ENCODE data around the gene SEC61A2. TPM values are rescaled to one million over a fixed set of nuclear protein-coding genes. Genes with fewer than 3 reads are reported as not detected.

Gene SEC61A2
- total RNA-seq, 4 donors from 2014 or later = 3.8 to 23.0 (median 16.2) TPM

DNA sequence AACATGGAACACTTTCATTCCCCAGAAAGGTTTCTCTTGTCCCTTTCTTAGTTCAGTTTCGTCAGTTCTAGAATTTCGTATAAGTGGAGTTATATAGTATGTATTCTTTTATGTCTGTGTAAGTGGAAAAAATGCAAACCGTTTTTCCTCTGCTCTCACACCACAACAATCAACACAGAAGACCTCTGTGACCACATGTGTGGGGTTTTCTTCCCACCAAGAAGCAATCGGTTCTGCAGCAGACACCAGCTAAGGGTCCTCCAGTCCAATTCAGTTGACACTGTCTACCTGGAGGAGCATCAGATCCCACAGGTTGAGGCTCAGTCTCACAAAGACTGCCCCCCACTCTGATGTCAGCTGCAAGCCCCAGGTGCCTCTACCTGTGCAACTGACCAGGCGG, 72.7 kb downstream of the SEC61A2 start:
- no peak overlapping the region for H3K27ac ChIP-seq
- H3K4me1 ChIP-seq = no peaks in the 10 kb centered on the region
- no peak overlapping the region for H3K4me3 ChIP-seq
- no peaks in the 10 kb centered on the region for H3K9me3 ChIP-seq
- TF ChIP-seq POLR2A (IDR thresholded peaks at IDR 0.05) = no peak
- TF ChIP-seq, protein P1, sequence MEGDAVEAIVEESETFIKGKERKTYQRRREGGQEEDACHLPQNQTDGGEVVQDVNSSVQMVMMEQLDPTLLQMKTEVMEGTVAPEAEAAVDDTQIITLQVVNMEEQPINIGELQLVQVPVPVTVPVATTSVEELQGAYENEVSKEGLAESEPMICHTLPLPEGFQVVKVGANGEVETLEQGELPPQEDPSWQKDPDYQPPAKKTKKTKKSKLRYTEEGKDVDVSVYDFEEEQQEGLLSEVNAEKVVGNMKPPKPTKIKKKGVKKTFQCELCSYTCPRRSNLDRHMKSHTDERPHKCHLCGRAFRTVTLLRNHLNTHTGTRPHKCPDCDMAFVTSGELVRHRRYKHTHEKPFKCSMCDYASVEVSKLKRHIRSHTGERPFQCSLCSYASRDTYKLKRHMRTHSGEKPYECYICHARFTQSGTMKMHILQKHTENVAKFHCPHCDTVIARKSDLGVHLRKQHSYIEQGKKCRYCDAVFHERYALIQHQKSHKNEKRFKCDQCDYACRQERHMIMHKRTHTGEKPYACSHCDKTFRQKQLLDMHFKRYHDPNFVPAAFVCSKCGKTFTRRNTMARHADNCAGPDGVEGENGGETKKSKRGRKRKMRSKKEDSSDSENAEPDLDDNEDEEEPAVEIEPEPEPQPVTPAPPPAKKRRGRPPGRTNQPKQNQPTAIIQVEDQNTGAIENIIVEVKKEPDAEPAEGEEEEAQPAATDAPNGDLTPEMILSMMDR (IDR thresholded peaks at IDR 0.05) = no peak
- no peaks in the 10 kb centered on the region for H3K36me3 ChIP-seq
- DNase-seq = no peak
- no peaks in the 10 kb centered on the region for H3K27me3 ChIP-seq
- intact Hi-C loops (cut with DNase I; ENCODE audit: low total_unique reads) = no loop called here

DNA sequence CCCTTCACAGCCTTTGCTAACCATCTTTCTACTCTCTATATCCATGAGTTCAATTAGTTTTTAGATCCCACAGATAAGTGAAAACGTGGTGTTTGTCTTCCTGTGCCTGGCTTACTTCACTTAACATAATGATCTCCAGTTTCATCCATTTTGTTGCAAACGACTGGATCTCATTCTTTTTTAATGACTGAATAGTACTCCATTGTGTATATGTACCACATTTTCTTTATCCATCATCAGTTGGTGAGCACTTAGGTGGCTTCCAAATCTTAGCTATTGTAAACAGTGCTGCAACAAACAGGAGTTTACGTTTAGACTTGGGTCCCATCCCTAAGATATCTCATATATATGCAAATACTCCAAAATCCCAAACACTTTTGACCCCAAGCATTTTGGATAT, 75.6 kb downstream of the SEC61A2 start:
- no peaks in the 10 kb centered on the region for H3K4me1 ChIP-seq
- H3K27me3 ChIP-seq = no peaks in the 10 kb centered on the region
- intact Hi-C loops (cut with DNase I; ENCODE audit: low total_unique reads) = no loop called here
- TF ChIP-seq, protein P1 (IDR thresholded peaks at IDR 0.05) = no peak
- no peak for TF ChIP-seq POLR2A (IDR thresholded peaks at IDR 0.05)
- no peak for DNase-seq
- H3K27ac ChIP-seq = no peak overlapping the region
- H3K9me3 ChIP-seq = no peaks in the 10 kb centered on the region
- no peaks in the 10 kb centered on the region for H3K36me3 ChIP-seq
- H3K4me3 ChIP-seq = no peak overlapping the region

DNA sequence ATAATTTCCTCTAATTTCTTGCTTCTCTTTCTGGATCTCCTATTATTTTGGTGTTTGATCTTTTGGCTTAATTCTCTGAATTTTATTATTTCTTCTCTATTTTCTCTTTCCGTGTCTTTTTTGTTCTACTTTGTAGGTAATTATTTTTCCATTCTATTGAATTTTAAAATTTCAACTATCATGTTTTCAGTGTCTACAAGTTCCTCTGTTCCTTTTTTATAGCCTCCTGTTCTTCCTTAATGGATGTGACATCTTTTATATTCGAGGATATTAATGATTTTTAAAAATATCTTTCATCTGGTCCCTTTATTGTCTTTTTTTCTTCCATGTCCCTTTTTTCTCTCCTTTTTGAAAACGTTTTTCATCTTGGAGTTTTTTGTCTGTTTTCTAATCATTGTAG, 77.6 kb downstream of the SEC61A2 start:
- Histone ChIP-seq H3K27ac (no peak overlapping the region), H3K36me3 (no peaks in the 10 kb centered on the region), H3K27me3 (no peaks in the 10 kb centered on the region), H3K4me3 (no peak overlapping the region), H3K9me3 (no peaks in the 10 kb centered on the region), H3K4me1 (no peaks in the 10 kb centered on the region)
- DNase-seq = no peak
- intact Hi-C loops (cut with DNase I; ENCODE audit: low total_unique reads) = no loop called here
- TF ChIP-seq, protein P1 (IDR thresholded peaks at IDR 0.05) = no peak
- TF ChIP-seq POLR2A (IDR thresholded peaks at IDR 0.05) = no peak

DNA sequence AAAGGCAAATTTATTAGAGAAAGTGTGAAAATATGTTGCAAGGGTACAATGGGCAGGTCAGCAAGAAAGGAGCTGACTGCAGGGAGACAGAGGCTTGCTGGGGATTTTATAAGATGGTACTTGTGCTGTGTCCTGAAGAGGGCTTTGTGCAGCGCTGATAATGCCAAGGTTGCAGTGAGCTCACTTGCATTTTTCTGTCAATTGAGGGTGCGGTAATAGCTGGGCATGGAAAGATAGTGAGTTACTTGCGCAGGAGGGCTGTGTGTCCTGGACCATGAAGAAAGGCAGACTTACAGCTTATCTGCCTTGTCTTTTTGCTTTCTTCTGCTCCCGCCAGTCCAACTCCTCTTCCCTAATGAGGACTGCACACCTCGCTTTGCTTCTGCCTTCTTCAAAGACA, 79.0 kb downstream of the SEC61A2 start:
- TF ChIP-seq, protein P1 (IDR thresholded peaks at IDR 0.05) = no peak
- no peak for TF ChIP-seq POLR2A (IDR thresholded peaks at IDR 0.05)

DNA sequence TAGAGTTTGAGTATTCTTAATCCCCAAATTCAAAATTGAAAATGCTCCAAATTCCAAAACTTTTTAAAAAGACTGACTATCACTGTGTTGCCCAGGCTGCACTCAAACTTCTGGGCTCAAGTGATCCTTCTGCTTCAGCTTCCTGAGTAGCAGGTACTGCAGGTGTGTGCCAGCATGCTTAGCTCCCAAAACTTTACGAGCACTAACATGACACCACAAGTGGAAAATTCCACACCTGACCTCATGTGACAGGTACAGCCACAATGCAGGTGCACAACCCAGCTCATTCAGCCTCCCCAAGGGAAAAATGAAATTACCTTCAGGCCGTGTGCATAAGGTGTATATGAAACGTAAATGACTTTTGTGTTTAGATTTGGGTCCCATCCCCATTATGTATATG, 83.0 kb downstream of the SEC61A2 start:
- no peak overlapping the region for H3K27ac ChIP-seq
- no peak for DNase-seq
- H3K9me3 ChIP-seq = no peaks in the 10 kb centered on the region
- no peak overlapping the region for H3K4me3 ChIP-seq
- H3K27me3 ChIP-seq = no peaks in the 10 kb centered on the region
- TF ChIP-seq POLR2A (IDR thresholded peaks at IDR 0.05) = no peak
- TF ChIP-seq, protein P1 (IDR thresholded peaks at IDR 0.05) = no peak
- no peaks in the 10 kb centered on the region for H3K36me3 ChIP-seq
- H3K4me1 ChIP-seq = no peaks in the 10 kb centered on the region
- intact Hi-C loops (cut with DNase I; ENCODE audit: low total_unique reads) = no loop called here

More for the DNA sequence above, 79.0 kb downstream of the SEC61A2 start:
- Histone ChIP-seq H3K27ac (no peak overlapping the region), H3K9me3 (no peaks in the 10 kb centered on the region), H3K27me3 (no peaks in the 10 kb centered on the region), H3K4me1 (no peaks in the 10 kb centered on the region), H3K4me3 (no peak overlapping the region), H3K36me3 (no peaks in the 10 kb centered on the region)
- no peak for DNase-seq
- intact Hi-C loops (cut with DNase I; ENCODE audit: low total_unique reads) = no loop called here

Data from uterus (tissue), 4 donors.